AG09319 (cell line): ENCODE data around the gene CLTCL1.

Source experiments
- DNase-seq: peaks from one replicate; pipeline ENCODE4 v3.0.0-alpha.2; 2010; ENCODE audit warnings: low read depth; ENCODE audit errors: extremely low read depth
- CTCF ChIP-seq: IDR thresholded peaks from 2 replicates; pipeline ENCODE4 v1.5.1; 2011; ENCODE audit warnings: low read depth, mild to moderate bottlenecking, inconsistent platforms, low read length, moderate library complexity

The CLTCL1 gene

GRCh38 chr22:19178657-19179496 lies 112.6 kb downstream of the CLTCL1 start, which contains the start of gene SLC25A1:
Gene SLC25A1 (minus strand): TSS chr22:19178736. CDS start chr22:19178673, 63 bp downstream.
- DNase-seq: peak; percentile 56
- no peak for TF ChIP-seq CTCF

DNA sequence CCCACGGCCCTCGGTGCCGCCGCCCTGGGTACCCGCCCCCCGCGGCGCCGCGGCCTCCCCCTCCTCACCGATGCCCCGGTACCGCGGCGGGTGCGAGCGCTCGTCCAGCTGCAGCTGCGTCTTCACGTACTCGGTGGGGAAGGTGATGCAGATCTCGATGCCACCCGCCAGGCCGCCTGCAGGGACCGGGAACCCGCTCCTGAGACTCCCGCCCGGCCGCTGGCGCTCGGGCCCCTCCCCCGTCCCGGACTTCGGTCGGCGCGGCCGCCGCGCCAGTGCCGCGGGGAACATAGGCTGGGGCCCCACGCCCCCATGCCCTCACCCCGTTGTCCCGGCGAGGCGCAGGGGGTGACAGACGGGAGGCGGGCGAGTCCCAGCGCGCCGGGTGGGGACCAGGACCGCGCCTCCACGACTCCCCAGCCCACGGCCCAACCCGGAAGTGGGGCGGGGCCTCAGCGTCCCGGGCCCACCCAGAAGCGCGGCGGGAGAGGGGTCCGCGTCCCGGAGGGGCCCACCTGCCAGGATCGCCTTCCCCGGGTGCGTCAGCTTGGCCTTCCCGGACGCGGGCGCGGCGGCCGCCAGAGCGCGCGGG lies 113.4 kb downstream of the CLTCL1 start:
- DNase-seq: no peak
- TF ChIP-seq CTCF: no peak

DNA sequence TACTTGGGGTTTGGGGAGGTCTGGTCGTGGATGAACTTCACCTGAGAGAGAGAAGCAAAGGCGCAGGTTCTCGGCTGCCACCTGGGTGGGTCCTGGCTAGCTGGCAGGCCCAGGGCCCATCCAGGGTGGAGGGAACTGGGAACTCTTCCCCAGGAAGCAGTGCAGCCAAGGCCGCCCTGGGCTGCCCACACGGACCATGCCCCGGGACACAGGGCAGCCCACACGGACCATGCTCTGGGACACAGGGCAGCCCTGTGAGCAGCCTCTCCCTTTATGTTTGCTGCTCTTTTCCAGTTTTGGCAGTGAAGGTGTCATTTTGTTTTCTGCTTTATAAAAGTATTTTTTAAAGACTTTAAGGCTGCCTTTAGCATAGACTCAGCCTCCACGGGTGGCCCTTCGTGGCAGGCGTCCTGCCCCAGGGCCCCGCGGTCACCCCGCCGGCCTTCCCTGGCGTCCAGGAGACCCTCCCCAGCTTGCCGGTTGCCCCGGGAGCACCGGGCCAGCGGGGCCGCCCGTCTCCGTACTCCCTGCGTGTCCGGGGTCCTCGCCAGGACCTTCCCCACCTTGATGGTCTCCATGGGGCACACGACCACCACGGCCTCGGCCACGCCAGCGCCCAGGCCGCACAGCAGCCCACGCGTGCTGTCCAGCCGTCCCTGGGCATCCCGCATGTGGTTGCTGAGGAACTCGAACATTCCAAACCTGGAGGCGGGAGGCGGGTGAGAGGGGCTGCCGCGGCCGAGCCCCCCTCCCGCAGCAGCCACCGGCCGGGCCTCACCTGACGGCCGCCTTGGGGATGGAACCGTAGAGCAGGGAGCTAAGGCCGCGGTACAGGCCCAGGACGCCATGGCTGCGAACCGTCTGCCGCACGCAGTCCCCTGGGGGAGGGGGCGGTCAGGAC lies 114.1 kb downstream of the CLTCL1 start:
- no peak for TF ChIP-seq CTCF

GRCh38 chr22:19176732-19177131 lies 114.8 kb downstream of the CLTCL1 start:
- TF ChIP-seq CTCF: no peak
- no peak for DNase-seq

More for the DNA sequence above, 114.1 kb downstream of the CLTCL1 start:
- no peak for DNase-seq

DNA sequence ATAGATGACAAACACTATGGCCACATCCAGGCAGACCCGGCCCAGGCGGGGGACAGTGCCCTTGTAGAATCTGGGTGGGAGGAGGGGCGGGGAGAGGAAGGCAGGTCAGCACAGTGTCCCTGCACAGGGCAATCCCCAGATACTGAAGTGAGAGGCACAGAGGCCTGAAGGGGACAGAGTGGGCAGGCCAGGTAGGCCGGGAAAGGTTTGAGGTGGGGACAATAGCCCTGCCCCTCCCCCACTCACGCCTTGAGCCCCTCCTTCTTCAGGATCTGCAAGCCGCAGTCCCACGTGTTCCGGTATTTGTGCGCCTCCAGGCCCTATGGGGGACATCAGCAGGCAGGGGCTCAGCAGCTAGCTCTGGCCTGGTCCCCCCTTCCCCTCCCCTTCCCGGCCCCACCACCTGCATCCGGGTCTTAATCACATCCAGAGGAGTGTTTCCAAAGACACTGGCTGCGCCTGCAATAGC lies 115.3 kb downstream of the CLTCL1 start:
- TF ChIP-seq CTCF: no peak
- no peak for DNase-seq

DNA sequence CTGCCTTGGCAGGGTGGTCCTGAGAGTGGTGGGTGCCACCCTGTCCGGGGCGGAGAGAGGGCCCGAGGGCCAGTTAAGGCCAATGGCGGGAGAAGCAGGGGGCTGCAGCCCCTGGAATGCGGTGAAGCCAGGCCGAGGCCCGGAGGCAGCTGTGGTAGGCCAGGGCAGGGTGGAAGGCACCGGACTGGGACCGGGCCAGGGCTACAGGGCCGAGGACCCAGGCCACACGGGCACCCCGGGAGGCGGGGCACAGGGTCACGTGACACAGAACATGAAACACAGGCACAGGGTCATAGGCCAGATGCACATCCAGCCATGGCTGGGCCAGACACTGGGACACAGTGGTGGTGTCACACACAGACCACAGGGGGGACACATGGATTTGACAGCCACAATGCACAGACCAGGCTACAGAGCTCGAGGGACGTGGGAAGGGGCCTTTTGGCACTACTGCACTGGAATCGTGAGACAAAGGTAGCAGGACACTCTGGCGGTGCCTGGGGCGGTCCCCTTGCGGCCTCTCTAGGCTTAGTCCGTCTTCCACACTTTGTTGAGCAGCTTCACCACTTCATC lies 115.8 kb downstream of the CLTCL1 start:
- no peak for TF ChIP-seq CTCF
- no peak for DNase-seq
